OCI-LY1 (cell line): ENCODE measurements around the gene TEAD1.

ENCODE experiments used
- H2AFZ ChIP-seq: fragments of 200-600 bp; sonication (generic), shearing (Covaris generic); 2 replicates; pipeline ENCODE4 v1.6.0; 2014; ENCODE audit warnings: antibody characterized with exemption, mild to moderate bottlenecking, low read length
- H3F3A ChIP-seq: fragments of 200-600 bp; sonication (generic), shearing (Covaris generic); 2 replicates; pipeline ENCODE4 v1.6.0; 2014; ENCODE audit warnings: mild to moderate bottlenecking, antibody characterized with exemption, low read length, moderate library complexity; ENCODE audit not compliant: insufficient read depth
- H3K27ac ChIP-seq: fragments of 200-600 bp; sonication (generic); 2 replicates; pipeline ENCODE4 v1.5.1; 2014; ENCODE audit warnings: low read length, mixed run types, mild to moderate bottlenecking, low read depth; ENCODE audit not compliant: poor library complexity, severe bottlenecking
- H3K27me3 ChIP-seq: fragments of 200-600 bp; sonication (generic); 2 replicates; pipeline ENCODE4 v1.6.0; 2014; ENCODE audit warnings: antibody characterized with exemption, mild to moderate bottlenecking, low read length, moderate library complexity; ENCODE audit not compliant: insufficient read depth
- H3K36me3 ChIP-seq: fragments of 200-600 bp; sonication (generic); 2 replicates; pipeline ENCODE4 v1.6.1; 2014; ENCODE audit warnings: mild to moderate bottlenecking, antibody characterized with exemption, low read length, moderate library complexity, mixed read lengths; ENCODE audit not compliant: insufficient read depth
- H3K4me1 ChIP-seq: fragments of 200-600 bp; sonication (generic); 2 replicates; pipeline ENCODE4 v1.5.1; 2014; ENCODE audit warnings: mild to moderate bottlenecking, low read length, moderate library complexity; ENCODE audit not compliant: insufficient read depth, severe bottlenecking
- H3K4me2 ChIP-seq: fragments of 200-600 bp; sonication (generic), shearing (Covaris generic); 2 replicates; pipeline ENCODE4 v1.6.1; 2014; ENCODE audit warnings: low read length
- H3K4me3 ChIP-seq: fragments of 200-600 bp; sonication (generic); 2 replicates; pipeline ENCODE4 v1.5.1; 2014; ENCODE audit warnings: low read length, low read depth, mild to moderate bottlenecking, mixed read lengths; ENCODE audit not compliant: poor library complexity, severe bottlenecking
- H3K79me2 ChIP-seq: fragments of 200-600 bp; shearing (Covaris generic); 2 replicates; pipeline ENCODE4 v1.6.1; 2016; ENCODE audit warnings: mixed run types, low read length, mixed read lengths; ENCODE audit not compliant: insufficient read depth
- H3K9ac ChIP-seq: fragments of 200-600 bp; sonication (generic), shearing (Covaris generic); 2 replicates; pipeline ENCODE4 v1.6.1; 2014; ENCODE audit warnings: mild to moderate bottlenecking, low read length, mixed read lengths
- H3K9me2 ChIP-seq: fragments of 200-600 bp; sonication (generic), shearing (Covaris generic); 2 replicates; pipeline ENCODE4 v1.6.1; 2014; ENCODE audit warnings: low read depth, mild to moderate bottlenecking, low read length, mixed read lengths
- H3K9me3 ChIP-seq: fragments of 200-600 bp; shearing (Covaris generic); 2 replicates; pipeline ENCODE4 v1.6.1; 2014; ENCODE audit warnings: low read length, mixed read lengths
- H4K20me1 ChIP-seq: fragments of 200-600 bp; sonication (generic), shearing (Covaris generic); 2 replicates; pipeline ENCODE4 v1.6.0; 2016; ENCODE audit warnings: mild to moderate bottlenecking, low read length; ENCODE audit not compliant: insufficient read depth
- CTCF ChIP-seq: fragments of 200-600 bp; sonication (generic), shearing (Covaris generic); IDR thresholded peaks from 2 replicates; pipeline ENCODE4 v1.5.1; 2017; ENCODE audit warnings: mild to moderate bottlenecking, antibody characterized with exemption, low read length, moderate library complexity, mixed read lengths
- EZH2 ChIP-seq: fragments of 200-600 bp; sonication (generic), shearing (Covaris generic); IDR thresholded peaks from 2 replicates; pipeline ENCODE4 v1.8.0; 2017; ENCODE audit warnings: borderline replicate concordance, mixed run types, mild to moderate bottlenecking, antibody characterized with exemption, low read length, moderate library complexity, mixed read lengths

The TEAD1 gene

GRCh38 chr11:12897390-12897789 is 223.2 kb downstream of the TEAD1 start:
- H3K27me3 ChIP-seq = no peaks in the 10 kb centered on the region
- no peaks in the 10 kb centered on the region for H3K9me2 ChIP-seq
- no peaks in the 10 kb centered on the region for H3K9me3 ChIP-seq
- H3K36me3 ChIP-seq = no peaks in the 10 kb centered on the region
- no peak for TF ChIP-seq CTCF
- TF ChIP-seq EZH2 = no peak
- H3F3A ChIP-seq = no peaks in the 10 kb centered on the region
- no peak overlapping the region for H3K9ac ChIP-seq
- no peak overlapping the region for H3K4me3 ChIP-seq
- H2AFZ ChIP-seq = no peak overlapping the region
- H3K4me1 ChIP-seq = no peaks in the 10 kb centered on the region
- H3K27ac ChIP-seq = no peak overlapping the region
- H3K4me2 ChIP-seq = no peak overlapping the region
- no peaks in the 10 kb centered on the region for H3K79me2 ChIP-seq
- no peaks in the 10 kb centered on the region for H4K20me1 ChIP-seq

- H3K4me3 ChIP-seq = no peak overlapping the region
- no peak overlapping the region for H3K4me2 ChIP-seq
- H3F3A ChIP-seq = no peaks in the 10 kb centered on the region
- no peaks in the 10 kb centered on the region for H3K27me3 ChIP-seq
- no peaks in the 10 kb centered on the region for H3K79me2 ChIP-seq
- TF ChIP-seq EZH2 (no peak), CTCF (no peak)
- H3K9ac ChIP-seq = no peak overlapping the region
- H3K9me3 ChIP-seq = no peaks in the 10 kb centered on the region
- H3K36me3 ChIP-seq = no peaks in the 10 kb centered on the region
- no peaks in the 10 kb centered on the region for H3K9me2 ChIP-seq
- no peak overlapping the region for H2AFZ ChIP-seq
- no peaks in the 10 kb centered on the region for H4K20me1 ChIP-seq
- no peak overlapping the region for H3K27ac ChIP-seq
- no peaks in the 10 kb centered on the region for H3K4me1 ChIP-seq
Measured at GRCh38 chr11:12897867-12898266, 223.6 kb downstream of the TEAD1 start.

GRCh38 chr11:12900496-12900895 is 226.3 kb downstream of the TEAD1 start:
- no peaks in the 10 kb centered on the region for H3K79me2 ChIP-seq
- H3F3A ChIP-seq = no peaks in the 10 kb centered on the region
- no peak overlapping the region for H3K4me2 ChIP-seq
- no peaks in the 10 kb centered on the region for H3K9me3 ChIP-seq
- H4K20me1 ChIP-seq = no peaks in the 10 kb centered on the region
- no peaks in the 10 kb centered on the region for H3K9me2 ChIP-seq
- H3K36me3 ChIP-seq = no peaks in the 10 kb centered on the region
- no peak overlapping the region for H3K9ac ChIP-seq
- TF ChIP-seq EZH2 (no peak), CTCF (no peak)
- H2AFZ ChIP-seq = no peak overlapping the region
- no peaks in the 10 kb centered on the region for H3K4me1 ChIP-seq
- no peak overlapping the region for H3K4me3 ChIP-seq
- no peak overlapping the region for H3K27ac ChIP-seq
- no peaks in the 10 kb centered on the region for H3K27me3 ChIP-seq
